ENCODE measurements around the gene GPD2.

- TF ChIP-seq ZNF274 (IDR thresholded peaks at IDR 0.05; ENCODE audit: low read depth, low read length) (no peak), SUZ12 (IDR thresholded peaks at IDR 0.05; ENCODE audit: extremely low read depth, insufficient read depth, insufficient read length) (no peak), YY1 (IDR thresholded peaks at IDR 0.05; ENCODE audit: insufficient read depth, insufficient read length) (no peak)
These were observed 86.8 kb downstream of the GPD2 start for GRCh38 chr2:156522864-156523440.

Measured in NT2/D1 (cell line).